ENCODE measurements around the gene MYBPC1.
A peak's percentile ranks its signal among the peaks of the same experiment; 100 is the strongest.

The MYBPC1 gene

DNA sequence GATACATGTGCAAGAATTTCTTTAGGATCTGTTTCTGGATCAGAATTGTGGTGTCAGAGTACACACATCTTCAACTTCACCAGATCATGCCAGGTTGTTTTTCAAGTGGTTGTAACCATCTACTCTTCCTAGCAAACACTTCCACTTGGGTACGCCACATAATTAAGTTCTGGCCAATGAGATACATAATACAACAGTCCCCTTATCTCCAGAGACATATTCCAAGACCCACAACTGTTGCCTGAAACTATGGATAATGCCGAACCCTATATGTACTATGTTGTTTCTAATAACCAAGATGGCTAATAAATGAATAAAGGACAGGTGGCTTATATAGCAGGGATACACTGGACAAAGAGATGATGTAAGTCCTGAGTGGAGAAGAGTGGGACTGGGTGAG is 100.2 kb downstream of the MYBPC1 start:
- no peak for DNase-seq (ENCODE audit: low read depth in 2 of 3, low spot score in 1 of 3)

DNA sequence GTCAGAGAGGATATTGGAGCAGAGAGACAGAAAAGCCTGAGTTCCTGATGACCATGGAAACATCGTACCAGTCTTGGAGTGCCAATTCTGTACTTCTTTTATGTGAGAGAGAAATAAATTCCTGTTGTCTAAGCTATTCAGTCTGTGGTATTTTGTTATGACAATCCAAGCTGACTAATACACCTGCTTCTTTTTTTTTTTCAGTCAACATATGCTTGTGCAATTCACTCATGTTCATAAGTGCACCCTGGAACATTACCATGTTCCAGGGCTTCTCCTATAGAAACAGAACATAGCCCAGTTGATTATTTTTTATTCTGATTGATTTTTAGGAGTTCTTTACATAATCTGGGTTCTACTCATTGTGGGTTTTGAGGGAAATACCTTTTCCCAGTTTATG is 100.9 kb downstream of the MYBPC1 start:
- DNase-seq (ENCODE audit: low read depth in 2 of 3, low spot score in 1 of 3): no peak

DNA sequence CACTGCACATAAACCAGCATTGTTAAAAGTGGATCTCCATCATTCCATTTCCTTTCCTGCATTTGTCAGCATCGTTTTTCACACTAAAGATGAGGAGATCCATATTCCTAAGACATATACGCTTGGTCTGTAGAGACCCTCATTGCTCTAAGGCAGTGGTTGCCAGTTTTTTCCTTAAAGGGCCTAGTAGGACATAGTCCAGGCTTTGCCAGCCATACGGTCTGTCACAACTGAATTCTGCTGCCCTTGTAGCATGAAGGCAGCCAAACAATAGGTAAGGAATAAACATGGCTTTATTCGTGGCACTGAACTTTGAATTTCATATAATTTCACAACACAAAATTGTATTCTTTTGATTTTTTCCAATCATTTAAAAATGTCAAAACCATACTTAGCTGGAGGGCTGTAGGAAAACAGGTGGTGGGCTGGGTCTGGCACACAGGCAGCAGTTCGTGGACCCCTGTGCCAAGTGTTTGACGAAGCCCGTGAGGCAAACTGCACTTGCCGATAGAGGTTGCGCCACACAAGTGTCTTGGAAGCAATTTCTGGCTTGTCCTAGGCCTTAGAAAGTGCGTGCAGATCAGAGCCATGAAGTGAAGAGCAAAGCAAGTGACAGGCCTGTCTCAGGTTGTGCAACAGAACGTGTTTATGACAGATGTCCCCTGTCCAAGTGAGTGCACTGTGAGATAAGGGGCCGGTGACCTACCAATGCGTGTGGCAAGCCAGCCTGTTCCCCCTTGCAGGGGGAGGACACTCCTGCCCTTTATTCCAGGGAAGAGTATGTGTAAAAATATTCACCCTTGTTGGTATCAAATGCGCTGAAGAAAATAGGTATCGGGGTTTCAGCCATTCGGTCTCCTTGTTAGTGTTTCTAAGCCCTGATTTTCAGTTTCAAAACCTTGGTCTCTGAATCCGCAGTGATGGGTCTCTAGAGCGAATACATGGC is 101.8 kb downstream of the MYBPC1 start:
- no peak for DNase-seq (ENCODE audit: low read depth in 2 of 3, low spot score in 1 of 3)

DNA sequence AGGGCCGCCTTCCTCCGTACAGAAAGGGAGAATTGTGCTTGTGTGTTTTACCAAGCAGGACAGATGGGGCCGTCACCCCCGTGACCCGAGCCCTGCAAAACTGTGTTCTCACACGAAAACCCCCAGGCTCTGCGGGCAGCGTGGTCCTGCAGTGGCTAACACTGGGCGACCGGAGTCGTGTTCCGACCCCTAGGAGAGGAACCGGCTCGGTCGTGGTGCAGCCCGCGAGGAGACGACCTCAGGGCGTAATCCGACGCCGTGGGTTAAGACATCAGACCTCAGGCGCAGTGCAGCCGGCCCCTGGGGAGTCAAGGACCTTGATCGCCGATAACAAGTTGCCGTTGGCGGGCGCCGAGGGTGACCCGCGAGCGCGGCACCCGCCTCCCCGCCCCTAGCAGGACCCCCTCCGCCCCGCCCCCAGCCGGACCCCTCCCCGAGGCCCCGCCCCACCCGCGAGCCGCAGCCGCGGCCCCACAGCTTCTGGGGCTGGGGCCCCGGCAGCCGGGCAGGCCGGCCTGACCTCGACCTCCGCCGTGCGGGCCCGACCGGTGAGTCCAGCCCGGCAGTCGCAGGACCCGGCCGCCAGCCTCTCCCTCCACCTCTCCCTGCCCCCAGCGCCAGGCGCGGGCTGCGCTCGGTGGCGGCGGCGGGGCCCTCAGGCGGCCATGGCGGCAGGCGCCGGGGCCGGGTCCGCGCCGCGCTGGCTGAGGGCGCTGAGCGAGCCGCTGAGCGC is 102.6 kb downstream of the MYBPC1 start, which contains the start of gene CHPT1:
CHPT1 (plus strand) TSS at position 444 of the 733 bp plus-strand sequence; CDS start at position 666, 222 bp downstream.
- DNase-seq (ENCODE audit: low read depth in 2 of 3, low spot score in 1 of 3): peak; percentile 19 to 59 (median 34)

DNA sequence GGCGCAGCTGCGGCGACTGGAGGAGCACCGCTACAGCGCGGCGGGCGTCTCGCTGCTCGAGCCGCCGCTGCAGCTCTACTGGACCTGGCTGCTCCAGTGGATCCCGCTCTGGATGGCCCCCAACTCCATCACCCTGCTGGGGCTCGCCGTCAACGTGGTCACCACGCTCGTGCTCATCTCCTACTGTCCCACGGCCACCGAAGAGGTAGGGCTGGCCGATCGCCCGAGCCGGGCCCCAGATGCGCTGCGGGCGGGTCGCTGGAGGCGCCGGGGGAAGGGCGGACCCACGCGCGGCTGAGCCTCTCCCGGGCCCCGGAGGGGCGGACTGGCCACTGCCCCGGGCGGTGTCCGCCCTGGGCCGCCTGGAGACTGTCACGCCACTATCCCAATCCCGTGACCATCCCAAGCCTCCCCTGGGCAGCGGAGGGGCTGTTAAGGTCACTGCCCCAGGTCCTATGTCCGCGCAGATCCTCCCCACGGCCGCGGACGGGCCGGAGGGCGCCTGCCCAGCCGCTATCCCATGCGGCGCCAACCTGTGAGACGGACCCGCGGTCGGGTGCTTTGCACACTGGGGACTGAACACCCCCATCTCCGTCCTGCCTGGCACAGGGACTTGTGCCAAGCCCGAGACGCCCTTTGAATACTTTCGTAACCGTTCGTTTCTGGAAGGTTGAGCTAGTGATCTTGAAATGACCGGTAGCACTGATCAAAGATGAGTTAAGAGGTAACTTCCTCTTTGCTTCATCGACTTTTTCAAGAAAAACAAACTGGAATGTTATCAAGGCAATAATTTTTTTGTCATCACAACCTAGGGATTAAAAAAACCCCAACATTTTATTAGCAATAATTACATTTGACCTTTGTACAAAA is 103.4 kb downstream of the MYBPC1 start:
- DNase-seq (ENCODE audit: low read depth in 2 of 3, low spot score in 1 of 3): peak in 1 of 3 donors; percentile 13

DNA sequence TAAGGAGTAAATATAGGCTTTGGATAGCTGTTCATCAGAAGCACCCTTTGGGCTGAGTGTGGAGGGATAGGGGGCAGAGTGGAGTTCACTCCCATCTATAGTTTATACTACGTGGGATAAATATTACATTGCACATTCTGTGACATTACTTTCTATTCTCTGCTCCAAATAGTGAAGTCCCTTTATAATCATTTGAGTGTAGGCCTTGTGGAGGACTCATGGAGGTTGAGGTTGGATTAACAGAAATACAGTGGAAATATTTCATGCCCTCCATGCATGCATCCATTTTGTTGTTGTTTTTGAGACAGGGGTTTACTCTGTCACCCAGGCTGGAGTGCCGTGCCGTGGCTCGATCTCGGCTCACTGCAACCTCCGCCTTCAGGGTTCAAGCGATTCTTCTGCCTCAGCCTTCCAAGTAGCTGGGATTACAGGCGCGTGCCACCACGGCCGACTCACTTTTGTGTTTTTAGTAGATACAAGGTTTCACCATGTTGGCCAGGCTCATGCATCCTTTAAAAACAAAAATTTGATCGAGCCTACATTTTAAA is 104.1 kb downstream of the MYBPC1 start:
- DNase-seq (ENCODE audit: low read depth in 2 of 3, low spot score in 1 of 3): peak in 1 of 3 donors; percentile 3

DNA sequence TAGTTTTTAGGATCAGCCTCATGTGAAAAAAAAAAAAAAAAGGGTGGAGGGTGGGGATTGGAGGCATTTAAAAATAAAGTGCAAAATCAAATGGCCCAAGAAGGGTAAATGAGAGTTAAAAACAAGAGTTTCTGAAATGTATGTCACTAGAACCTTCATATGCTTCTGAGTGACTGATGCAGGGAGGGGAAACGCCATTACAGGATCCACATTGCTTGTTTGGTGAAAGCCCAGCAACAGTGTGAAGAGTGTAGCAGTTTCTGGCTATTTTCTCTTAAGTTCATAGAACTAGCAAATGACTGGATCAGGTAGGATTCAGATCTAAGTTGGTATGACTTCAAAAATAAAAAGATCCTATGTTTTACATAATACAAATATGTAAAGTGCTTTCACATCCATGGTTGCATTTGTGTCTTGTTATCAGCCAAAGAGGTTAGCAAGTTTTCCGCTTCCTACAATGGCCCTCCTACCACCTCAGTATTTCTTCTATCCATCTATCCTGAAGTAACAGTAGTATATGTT is 105.6 kb downstream of the MYBPC1 start:
- no peak for DNase-seq (ENCODE audit: low read depth in 2 of 3, low spot score in 1 of 3)

DNA sequence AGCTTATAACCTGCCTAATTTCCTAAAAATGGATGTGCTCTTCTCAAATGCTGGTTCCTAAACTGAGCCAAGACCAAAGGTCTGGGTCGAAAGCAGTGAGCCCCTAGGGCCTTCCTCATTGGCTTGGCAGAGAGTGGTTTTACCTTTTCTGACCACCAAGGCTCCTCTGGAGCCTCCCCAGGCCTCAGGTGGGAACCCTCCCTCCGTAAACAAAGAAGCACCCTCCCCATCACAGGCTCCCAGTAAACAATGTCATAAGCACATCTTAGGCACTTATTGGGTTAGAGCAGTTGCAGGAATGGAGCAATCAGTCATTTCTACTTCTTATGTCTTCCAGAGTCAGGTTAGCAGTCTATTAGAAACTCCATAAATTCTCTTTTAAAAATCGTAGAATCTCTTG is 108.7 kb downstream of the MYBPC1 start:
- DNase-seq (ENCODE audit: low read depth in 2 of 3, low spot score in 1 of 3): no peak

DNA sequence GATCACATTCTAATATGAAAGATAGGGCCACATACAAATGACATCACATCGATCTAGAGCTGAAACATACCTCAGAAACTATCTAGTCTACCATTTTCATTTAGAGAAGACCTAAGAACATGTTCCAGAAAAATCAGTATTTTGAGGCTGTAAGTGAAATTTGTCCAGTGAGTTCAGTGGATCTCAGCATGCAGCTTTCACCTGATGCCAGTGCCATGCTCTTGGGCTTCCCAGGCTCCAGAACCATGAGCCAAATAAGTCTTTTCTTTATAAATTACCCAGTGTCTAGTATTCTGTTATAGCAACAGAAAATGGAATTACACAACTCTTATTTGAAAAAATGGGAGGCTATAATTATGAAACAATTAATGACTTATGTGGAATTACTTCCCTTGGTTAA is 111.6 kb downstream of the MYBPC1 start:
- DNase-seq (ENCODE audit: low read depth in 2 of 3, low spot score in 1 of 3): no peak

DNA sequence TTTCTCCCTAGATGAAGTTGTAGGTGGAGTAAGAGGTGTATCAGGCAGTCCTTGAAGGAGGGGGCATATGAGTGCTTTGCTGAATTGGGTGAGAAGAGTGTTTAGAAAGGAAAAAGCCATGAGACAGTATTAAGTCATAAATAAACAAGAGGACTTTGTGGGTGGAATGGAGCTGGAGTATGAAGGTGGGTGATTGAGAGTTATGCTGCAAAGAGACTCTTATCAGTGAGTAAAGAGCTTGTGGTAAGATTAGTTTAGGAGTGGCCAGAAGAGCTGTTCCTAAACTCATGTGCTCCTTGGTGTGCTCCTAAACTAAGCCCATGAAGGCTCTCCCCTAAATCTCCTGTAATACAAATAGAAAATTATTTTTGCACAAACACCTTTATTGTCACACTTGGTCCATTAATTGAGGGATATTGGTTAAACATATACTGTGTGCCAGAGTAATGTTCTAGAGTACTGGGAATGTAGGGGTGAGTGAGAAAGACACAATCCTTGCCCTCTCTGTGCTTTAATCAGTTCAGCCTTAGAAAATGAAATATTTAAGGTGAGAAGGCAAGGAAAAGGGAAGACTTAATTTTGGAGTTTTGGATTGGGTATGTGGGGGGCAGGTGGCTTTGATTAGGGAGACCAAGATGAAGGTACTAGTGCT is 112.5 kb downstream of the MYBPC1 start:
- no peak for DNase-seq (ENCODE audit: low read depth in 2 of 3, low spot score in 1 of 3)

DNA sequence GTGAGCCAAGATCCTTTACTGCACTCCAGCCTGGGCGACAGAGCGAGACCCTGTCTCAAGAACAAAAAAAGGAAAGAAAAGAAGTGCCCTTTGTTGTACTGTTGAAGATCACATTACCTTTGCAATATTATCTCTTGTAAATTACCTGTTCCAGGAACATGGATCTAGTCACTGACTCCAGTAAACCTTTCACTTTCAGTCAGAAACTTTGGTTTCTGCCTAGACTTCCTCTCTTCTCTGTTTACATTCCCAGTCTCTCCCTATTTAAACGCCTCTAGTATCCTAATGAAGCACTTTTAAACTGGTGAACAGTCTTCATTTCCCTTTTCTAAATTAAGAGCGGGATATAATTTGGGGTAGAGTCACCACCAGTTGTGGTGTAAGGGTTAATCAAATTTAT is 115.5 kb downstream of the MYBPC1 start:
- DNase-seq (ENCODE audit: low read depth in 2 of 3, low spot score in 1 of 3): no peak

DNA sequence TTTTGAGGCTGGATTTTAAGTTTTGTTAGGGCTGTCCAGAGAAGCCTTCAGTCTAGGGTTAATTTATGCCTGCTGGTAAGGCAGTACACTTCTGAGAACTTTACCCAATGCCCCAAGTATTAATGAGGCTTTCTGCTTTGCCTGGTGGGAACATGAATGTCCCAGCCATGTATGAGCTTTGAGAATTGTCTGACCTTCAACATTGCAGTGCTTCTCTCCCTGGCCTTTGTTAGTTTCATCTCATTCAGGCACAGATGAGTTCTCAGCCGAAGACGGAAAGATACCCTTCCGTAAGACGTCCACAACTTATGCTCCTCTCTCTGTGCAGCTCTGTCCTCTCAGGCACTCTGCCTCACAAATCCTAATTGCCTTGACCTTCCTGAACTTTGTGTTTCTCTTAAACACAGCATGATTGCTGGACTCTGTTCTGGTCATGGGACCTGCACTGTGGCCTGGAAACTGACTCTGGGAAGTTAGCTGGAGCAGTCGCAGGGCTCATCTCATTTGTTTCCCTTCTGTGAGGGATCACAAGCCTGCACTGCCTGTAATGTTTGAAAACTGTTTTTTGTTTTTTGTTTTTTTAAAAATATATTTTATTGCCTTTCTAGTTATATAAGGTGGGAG is 118.4 kb downstream of the MYBPC1 start:
- no peak for DNase-seq (ENCODE audit: low read depth in 2 of 3, low spot score in 1 of 3)

DNA sequence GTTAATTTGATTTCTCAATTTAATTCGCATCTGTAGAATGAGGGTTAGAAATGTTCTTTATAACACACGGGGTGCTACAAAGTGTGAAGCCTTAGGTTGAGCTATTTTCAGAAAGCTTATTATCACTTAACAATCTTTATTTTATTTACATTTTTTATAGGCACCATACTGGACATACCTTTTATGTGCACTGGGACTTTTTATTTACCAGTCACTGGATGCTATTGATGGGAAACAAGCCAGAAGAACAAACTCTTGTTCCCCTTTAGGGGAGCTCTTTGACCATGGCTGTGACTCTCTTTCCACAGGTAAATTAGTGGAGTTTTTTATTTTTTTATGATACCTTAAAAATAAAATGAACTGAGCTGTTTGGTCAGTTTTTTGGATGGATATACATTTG is 119.2 kb downstream of the MYBPC1 start:
- DNase-seq (ENCODE audit: low read depth in 2 of 3, low spot score in 1 of 3): no peak

DNA sequence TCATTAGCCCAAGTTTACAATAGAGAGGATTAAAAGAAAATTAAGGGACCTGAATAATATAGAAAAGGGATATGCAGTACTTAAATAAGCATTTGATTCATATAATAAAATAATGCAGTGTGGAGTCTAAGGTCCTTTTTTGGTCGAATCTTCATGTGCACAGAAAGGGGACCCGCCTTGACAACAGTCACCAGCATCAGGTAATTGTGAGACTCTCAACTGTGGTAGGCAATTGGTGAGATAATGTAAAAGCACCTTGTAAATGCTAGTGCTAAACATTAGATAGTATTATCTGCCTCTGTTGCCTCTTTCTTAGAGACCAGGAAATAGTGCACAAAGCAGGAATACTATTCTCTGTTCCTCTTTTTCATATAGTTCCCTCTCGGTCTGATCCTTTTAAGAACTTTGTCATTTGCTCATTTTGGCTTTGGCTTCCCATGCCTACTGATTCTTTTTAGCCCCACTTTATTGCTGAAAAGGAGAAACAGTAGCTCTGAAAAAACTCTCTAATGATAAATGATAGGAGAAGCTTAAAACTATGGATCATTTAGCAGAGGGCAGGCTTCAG is 120.2 kb downstream of the MYBPC1 start:
- no peak for DNase-seq (ENCODE audit: low read depth in 2 of 3, low spot score in 1 of 3)

DNA sequence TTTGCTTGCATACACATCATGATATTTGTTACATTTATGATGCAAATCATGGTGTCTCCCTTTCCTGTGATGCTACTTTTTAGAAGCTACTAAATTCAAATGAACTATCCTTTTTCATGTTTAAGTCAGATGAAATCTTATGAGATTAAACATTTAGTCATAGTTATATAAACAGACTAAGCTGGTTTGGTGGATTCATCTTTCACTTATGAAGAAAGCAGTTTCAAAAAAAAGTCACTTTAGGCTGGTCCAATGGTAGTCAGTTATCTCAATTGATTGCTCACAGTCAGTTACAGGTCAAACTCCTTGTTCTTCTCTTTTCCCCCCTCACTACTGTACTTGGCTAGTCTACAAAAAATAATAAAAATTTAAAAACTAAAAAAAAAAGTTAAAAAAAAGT is 124.8 kb downstream of the MYBPC1 start:
- no peak for DNase-seq (ENCODE audit: low read depth in 2 of 3, low spot score in 1 of 3)

DNA sequence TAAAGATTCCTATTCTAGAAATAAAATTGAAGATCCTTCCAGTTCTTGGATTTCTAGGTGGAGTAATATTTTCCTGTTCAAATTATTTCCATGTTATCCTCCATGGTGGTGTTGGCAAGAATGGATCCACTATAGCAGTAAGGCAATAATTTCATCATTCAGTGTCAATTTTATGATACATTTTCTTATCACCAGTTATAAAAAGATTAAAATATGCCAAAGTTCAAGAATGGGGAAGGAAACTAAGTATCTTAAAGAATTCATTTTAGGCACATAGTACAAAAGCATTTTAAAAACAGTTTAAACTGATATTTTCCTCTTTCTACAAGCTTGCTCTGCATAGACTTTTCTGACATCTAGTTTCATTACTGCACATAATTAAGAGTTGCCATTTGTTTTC is 125.3 kb downstream of the MYBPC1 start:
- no peak for DNase-seq (ENCODE audit: low read depth in 2 of 3, low spot score in 1 of 3)

DNA sequence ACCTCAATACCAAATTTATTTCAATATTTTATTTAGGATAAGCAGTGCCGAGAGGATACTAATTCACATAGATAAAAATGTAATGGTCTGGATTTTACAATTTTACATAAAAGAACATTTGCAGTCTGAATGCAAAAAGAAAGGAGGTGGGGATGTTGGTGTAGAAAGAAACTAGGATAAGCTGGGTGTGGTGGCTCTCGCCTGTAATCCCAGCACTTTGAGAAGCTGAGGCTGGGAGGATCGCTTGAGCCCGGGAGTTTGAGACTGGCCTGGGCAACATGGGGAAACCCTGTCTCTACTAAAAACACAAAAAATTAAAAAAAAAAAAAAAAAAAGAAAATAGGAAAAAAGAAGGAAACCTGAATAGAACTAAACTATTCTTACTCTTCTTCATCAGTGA is 127.6 kb downstream of the MYBPC1 start:
- no peak for DNase-seq (ENCODE audit: low read depth in 2 of 3, low spot score in 1 of 3)

DNA sequence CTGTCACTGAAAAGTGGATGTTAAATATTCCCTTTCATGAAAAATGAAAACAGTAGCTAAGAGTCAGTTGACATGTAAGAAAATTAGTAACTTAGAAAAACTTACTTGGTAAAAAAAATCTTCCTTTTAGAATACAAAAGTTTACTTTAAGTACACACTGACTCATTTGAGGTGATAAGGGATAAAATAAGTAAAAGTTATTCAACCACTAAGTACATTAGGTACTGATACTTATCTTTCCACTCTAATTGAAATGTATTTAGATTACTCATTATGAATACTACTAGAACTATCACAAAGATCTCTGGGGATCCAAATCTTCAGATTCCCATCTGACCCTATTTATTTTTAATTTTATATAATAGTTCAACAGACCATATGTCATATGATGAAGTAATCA is 132.3 kb downstream of the MYBPC1 start:
- DNase-seq (ENCODE audit: low read depth in 2 of 3, low spot score in 1 of 3): no peak

DNA sequence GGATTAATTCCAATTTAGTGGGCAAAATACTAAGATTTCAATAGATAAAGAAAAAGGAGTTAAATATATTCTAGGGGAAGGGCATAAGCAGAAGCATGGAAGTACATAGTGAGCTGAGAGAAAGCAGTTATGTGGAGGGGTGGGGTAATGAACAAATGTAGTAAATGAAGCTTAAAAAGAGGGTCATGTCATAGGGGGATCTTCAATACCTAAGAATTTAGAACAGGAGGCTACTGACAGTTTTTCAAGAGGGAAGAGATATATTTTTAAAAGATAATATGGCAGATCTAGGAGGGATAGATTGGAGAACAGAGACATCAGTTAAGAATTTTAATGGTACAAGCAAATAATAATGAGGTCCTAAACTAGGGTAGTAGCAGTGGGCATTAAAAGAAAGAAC is 135.1 kb downstream of the MYBPC1 start:
- no peak for DNase-seq (ENCODE audit: low read depth in 2 of 3, low spot score in 1 of 3)

All from stimulated activated CD4-positive, alpha-beta T cell treated with anti-CD3 and anti-CD28 coated beads, Interleukin-12 subunit alpha, Interleukin-12 subunit beta, amount 100 ng/mL, for 48 hours (primary cell).